Lung (tissue), 12 donors: ENCODE data around the gene XYLB. TPM values are rescaled to one million over a fixed set of nuclear protein-coding genes. Genes with fewer than 3 reads are reported as not detected.

Experiments used
- ATAC-seq: fragments of 200-7000 bp; cut with Tn5 transposase; one replicate; pipeline ENCODE4 v1.9.1; 2020; ENCODE audit warnings: moderate number of reproducible peaks; ENCODE audit not compliant: insufficient read depth, low FRiP score
- DNase-seq, 3 donors: peaks; one replicate each; pipeline ENCODE4 v3.0.0-alpha.2; 2013 to 2017
- H3K27ac ChIP-seq, 2 donors: one replicate each; pipeline ENCODE4 v1.5.1; 2013; ENCODE audit warnings: mild to moderate bottlenecking in 2 of 2, moderate library complexity in 2 of 2, control low read depth in 1 of 2, inconsistent platforms in 1 of 2, low read depth in 1 of 2, low read length in 1 of 2
- H3K27me3 ChIP-seq, 3 donors: one replicate each; pipeline ENCODE4 v1.5.1; 2013; ENCODE audit warnings: low read length in 2 of 3; ENCODE audit not compliant: control insufficient read depth in 3 of 3, insufficient read depth in 3 of 3
- H3K36me3 ChIP-seq, 4 donors: one replicate each; pipeline ENCODE4 v1.5.1; 2013; ENCODE audit warnings: low read length in 4 of 4, mild to moderate bottlenecking in 1 of 4, moderate library complexity in 1 of 4; ENCODE audit not compliant: control insufficient read depth in 4 of 4, insufficient read depth in 4 of 4
- H3K4me1 ChIP-seq, 5 donors: one replicate each; pipeline ENCODE4 v1.5.1; 2013; ENCODE audit warnings: low read length in 5 of 5, mild to moderate bottlenecking in 2 of 5, moderate library complexity in 1 of 5; ENCODE audit not compliant: control insufficient read depth in 5 of 5, insufficient read depth in 5 of 5
- H3K4me3 ChIP-seq: one replicate; pipeline ENCODE4 v1.5.1; 2013; ENCODE audit warnings: mild to moderate bottlenecking, control low read depth, moderate library complexity
- H3K9ac ChIP-seq, 2 donors: one replicate each; pipeline ENCODE4 v1.5.1; 2013; ENCODE audit warnings: low read length in 2 of 2, control low read depth in 1 of 2; ENCODE audit not compliant: insufficient read depth in 1 of 2
- H3K9me3 ChIP-seq, 4 donors: one replicate each; pipeline ENCODE4 v1.5.1; 2013; ENCODE audit warnings: low read length in 3 of 4, mild to moderate bottlenecking in 1 of 4, moderate library complexity in 1 of 4; ENCODE audit not compliant: control insufficient read depth in 4 of 4, insufficient read depth in 3 of 4
- CTCF ChIP-seq: IDR thresholded peaks from 2 replicates; pipeline ENCODE4 v1.5.1; 2012; ENCODE audit warnings: mild to moderate bottlenecking; ENCODE audit errors: control extremely low read depth, extremely low read depth
- WGBS, 2 donors: extraction: QIAGEN DNeasy Blood & Tissue Kit; methylation state at CpG; one replicate each; pipeline ENCODE4 v1.1.7; 2013; 5-methylcytosine and 5-hydroxymethylcytosine counted together
- polyA plus RNA-seq, 2 donors: library from polyadenylated mRNA; stranded (reverse); fragments of 200-250 nt; gene quantifications; one replicate each; pipeline ENCODE4 v1.2.1, GENCODE V29; 2013
- total RNA-seq, 2 donors: library from RNA; depleted of rRNA in 1 of 2; stranded (reverse); fragments of >200 nt in 1 of 2; gene quantifications; one replicate each; pipeline ENCODE4 v1.2.1, GENCODE V29; 2014 to 2021
- donor health status: control.
- donor health status: control.
- donor health status: Bipolar disorder and iron deficiency.
- donor health status: healthy.
- donor health status: DM: yes; HTN: yes; CAD: no.

Gene XYLB
- total and polyA plus RNA-seq, 4 donors: 0.89 to 5.8 (median 3.2) TPM

DNA sequence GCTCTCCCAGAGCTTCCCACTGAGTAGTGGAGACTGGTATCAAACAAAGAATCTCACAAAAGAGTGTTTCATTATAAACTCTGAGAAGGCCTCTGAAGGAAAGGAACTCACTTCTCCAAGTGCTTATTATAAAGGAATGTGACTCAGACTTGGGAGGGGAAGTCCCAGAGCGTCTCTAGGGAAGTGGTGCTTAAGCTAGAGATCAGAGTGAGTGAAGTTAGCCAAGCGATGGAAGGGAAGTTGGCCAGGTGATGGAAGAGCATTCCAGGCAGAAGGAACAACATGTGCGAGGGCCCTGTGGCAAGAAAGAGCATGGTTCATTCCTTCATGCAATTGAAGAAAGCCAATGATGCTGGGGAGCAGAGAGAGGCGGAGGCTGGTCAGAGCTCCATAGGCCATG lies 2.3 kb downstream of the XYLB start:
- TF ChIP-seq CTCF: no peak
- H3K4me1 ChIP-seq: peaks cover 0 to 7% (median 0%) of the 10 kb centered on the region in 5 donors
- no peaks in the 10 kb centered on the region for H3K27me3 ChIP-seq
- ATAC-seq: peak; percentile 37
- no peak overlapping the region for H3K27ac ChIP-seq
- H3K4me3 ChIP-seq: no peak overlapping the region
- no peak overlapping the region for H3K9ac ChIP-seq
- peaks cover 0 to 4% (median under 1%) of the 10 kb centered on the region in 4 donors for H3K36me3 ChIP-seq
- 57 to 67% methylated on average over 4 of the region's 4 CpGs for WGBS, 2 donors
- no peaks in the 10 kb centered on the region for H3K9me3 ChIP-seq
- DNase-seq: no peak

GRCh38 chr3:38349684-38350359 lies 3.2 kb downstream of the XYLB start:
- no peak for TF ChIP-seq CTCF
- no peak overlapping the region for H3K9ac ChIP-seq
- no peak for DNase-seq
- WGBS, 2 donors: 88 to 91% methylated on average over 8 of the region's 8 CpGs
- H3K27ac ChIP-seq: no peak overlapping the region
- H3K4me3 ChIP-seq: no peak overlapping the region
- H3K9me3 ChIP-seq: no peaks in the 10 kb centered on the region
- H3K36me3 ChIP-seq: peaks cover 0 to 4% (median under 1%) of the 10 kb centered on the region in 4 donors
- no peaks in the 10 kb centered on the region for H3K27me3 ChIP-seq
- no peak for ATAC-seq
- peaks cover 0 to 8% (median 0%) of the 10 kb centered on the region in 5 donors for H3K4me1 ChIP-seq

GRCh38 chr3:38353151-38353550 lies 6.6 kb downstream of the XYLB start:
- no peak for TF ChIP-seq CTCF
- H3K36me3 ChIP-seq: peaks cover 0 to 9% (median under 1%) of the 10 kb centered on the region in 4 donors
- H3K4me3 ChIP-seq: no peak overlapping the region
- H3K27me3 ChIP-seq: no peaks in the 10 kb centered on the region
- no peak for DNase-seq
- peaks cover 0 to 3% (median 0%) of the 10 kb centered on the region in 5 donors for H3K4me1 ChIP-seq
- no peak for ATAC-seq
- H3K9ac ChIP-seq: no peak overlapping the region
- no peaks in the 10 kb centered on the region for H3K9me3 ChIP-seq
- H3K27ac ChIP-seq: no peak overlapping the region
- 89 to 95% methylated on average over 4 of the region's 4 CpGs for WGBS, 2 donors
